Posterior cingulate gyrus (tissue), 11 donors: ENCODE results near the gene NCAPD2.
"Not testable (repeated sequence)": the region's sequence is repeated elsewhere in the genome, so short reads cannot be mapped to it uniquely, and the experiment has no call there.

ENCODE experiments used
- DNase-seq, 10 donors: peaks; one replicate each; pipeline versions ENCODE4 v3.0.0 to v3.0.0-alpha.2; 2020 to 2021; ENCODE audit warnings: mixed read lengths in 3 of 10
- intact Hi-C: fragments of 100-400 bp; cut with DNase I; formaldehyde crosslinking; loops from one replicate; pipeline ENCODE4 v1.15.1; 2023

Gene NCAPD2

GRCh38 chr12:6555018-6555691 lies 61.3 kb downstream of the NCAPD2 start:
- intact Hi-C loops = no loop called here
- peak in 3 of 10 donors; percentile 15 to 88 (median 86) for DNase-seq

DNA sequence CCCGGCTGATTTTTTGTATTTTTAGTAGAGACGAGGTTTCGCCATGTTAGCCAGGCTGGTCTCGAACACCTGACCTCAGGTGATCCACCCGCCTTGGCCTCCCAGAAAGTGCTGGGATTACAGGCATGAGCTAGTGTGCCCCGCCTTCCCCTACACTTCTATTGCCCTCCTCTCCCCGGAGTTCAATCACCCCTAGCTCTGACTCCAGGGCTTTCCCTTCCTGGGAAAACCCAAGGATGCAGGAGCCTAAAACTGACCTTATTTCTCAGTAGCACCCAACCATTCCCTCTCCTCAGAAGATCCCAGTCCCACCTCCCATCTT lies 62.6 kb downstream of the NCAPD2 start:
- intact Hi-C loops = not testable (repeated sequence)

GRCh38 chr12:6556857-6557256 lies 63.0 kb downstream of the NCAPD2 start:
- DNase-seq = peak in 1 of 10 donors; percentile 54
- intact Hi-C loops = no loop called here

More for the DNA sequence above, 62.6 kb downstream of the NCAPD2 start:
- peak in 1 of 10 donors; percentile 55 for DNase-seq

DNA sequence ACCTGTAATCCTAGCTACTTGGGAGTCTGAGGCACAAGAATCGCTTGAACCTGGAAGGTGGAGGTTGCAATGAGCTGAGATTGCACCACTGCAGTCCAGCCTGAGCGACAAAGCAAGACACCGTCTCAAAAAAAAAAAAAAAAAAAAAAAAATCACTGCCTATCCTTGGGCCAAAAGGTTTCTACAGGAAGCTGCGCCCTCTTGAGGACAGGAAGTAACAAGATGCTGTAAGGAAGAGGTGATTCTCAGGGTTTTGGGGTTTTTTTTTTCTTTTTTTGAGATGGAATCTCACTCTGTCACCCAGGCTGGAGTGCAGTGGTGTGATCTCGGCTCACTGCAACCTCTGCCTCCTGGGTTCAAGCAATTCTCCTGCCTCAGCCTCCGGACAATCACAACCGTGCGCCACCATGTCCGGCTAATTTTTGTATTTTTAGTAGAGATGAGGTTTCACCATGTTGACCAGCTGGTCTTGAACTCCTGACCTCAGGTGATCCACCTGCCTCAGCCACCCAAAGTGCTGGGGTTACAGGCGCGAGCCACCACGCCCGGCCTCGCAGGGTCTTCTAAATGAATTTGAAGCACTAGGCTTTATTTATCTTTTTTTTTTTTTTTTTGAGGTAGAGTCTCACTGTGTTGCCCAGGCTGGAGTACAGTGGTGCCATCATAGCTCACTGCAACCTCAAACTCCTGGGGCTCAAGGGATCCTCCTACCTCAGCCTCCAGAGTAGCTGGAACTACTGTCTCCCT lies 64.3 kb downstream of the NCAPD2 start:
- intact Hi-C loops = not testable (repeated sequence)
- DNase-seq = peak in 2 of 10 donors; percentile 41 to 75

DNA sequence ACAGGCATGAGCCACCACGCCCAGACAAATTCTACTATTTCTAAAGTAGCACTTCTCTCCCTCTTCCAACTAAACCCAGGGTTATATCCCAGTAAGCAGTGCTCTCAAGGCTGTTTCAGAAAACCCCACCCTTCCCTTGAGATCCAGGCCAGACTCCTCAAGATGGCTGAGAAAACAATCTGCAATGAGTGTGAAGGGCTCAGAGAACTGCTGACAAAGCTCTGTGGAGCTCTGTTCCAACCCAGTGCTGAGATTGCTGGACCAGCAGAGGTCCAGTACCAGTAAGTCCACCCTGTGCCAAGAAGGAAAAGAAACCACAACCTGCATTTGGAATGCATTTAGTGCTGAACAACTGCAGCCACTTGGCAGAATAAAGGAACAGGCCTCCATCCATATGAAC lies 65.6 kb downstream of the NCAPD2 start:
- peak in 1 of 10 donors; percentile 4 for DNase-seq
- intact Hi-C loops = no loop called here

DNA sequence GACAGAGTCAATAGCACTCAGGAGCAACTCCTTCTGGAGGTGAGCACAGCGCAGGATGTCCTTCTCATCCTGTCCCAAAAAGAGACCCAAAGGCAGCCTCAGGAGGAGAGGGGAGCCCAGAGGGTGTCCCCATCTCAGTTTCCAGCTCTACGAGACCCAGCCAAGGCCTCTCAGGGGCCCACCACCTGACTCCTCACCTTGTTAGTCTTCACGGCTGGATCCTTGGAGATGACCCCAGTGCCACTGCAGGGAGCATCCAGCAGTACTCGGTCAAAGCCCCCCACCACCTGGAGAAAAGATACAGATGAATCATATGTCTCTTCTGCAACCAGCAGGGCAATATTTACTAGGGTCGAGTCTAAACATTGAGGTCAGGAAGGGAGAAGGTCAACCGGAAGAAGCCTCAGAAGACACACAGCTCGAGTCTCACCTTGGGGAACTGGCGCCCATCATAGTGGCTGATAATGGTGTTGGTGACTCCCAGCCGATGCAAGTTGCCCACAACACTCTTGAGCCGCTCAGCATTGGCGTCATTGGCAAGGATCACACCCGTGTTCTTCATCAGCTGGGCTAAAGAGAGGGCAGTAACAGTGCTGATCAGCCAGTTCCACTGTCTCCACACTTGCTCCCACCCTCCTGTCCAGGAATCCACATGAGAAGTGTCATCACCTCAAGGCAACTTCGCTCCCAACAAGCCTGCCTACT lies 66.8 kb downstream of the NCAPD2 start:
- DNase-seq = peak in 2 of 10 donors; percentile 33 to 59
- intact Hi-C loops = no loop called here

DNA sequence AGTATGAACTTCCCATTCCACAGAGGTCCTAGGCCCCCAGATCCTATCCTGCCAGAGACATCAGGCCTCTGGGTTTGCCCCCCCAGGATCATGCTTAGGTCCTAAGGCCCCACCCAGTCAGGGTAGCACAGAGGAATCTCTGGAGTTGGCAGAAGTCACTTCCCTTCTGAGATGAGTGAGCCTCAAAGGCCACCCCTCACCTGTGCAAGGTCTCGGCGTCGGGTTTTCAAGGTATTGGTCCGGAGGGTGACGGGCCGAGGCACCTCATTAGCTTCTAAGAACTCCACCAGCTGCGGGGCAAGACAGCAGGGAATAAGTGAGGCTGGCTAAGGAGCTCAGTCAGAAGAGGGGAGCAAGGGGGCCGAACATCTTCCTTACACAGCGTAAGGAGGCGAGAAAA lies 69.0 kb downstream of the NCAPD2 start:
- DNase-seq = peak in 1 of 10 donors; percentile 67
- intact Hi-C loops = no loop called here

- intact Hi-C loops = no loop called here
- peak in 7 of 10 donors; percentile 53 to 93 (median 66) for DNase-seq
Measured at GRCh38 chr12:6563448-6564050, 69.6 kb downstream of the NCAPD2 start.

DNA sequence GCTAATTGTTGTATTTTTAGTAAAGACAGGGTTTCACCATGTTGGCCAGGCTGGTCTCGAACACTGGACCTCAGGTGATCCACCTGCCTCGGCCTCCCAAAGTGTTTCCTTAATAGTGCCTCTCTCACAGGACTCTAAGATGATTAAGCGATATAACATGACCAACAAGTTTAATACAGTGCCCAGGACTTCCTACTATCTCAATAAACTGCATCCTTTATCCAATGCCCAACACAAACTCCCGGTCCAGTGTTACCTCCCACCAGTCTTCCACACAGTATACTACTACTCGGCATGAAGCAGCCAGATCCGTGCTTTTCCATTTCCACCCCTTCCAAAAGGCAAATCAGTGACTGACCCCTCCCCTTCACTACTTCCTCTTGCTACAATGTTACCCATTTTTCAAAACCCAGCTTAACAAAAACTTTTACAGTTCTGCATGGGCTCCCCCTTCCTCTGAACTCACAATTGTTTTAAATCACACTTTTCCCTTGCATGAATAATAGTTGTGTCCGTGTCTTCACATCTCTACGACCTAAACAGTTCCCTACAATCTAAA lies 73.3 kb downstream of the NCAPD2 start:
- peak in 1 of 10 donors; percentile 24 for DNase-seq
- intact Hi-C loops = no loop called here

GRCh38 chr12:6569312-6569711 lies 75.4 kb downstream of the NCAPD2 start:
- intact Hi-C loops = loop anchor here (2.0 kb wide), 1 partner anchor 37 kb away; the partner anchor contains the start of gene CHD4
- DNase-seq = peak in 2 of 10 donors; percentile 52 to 82

- DNase-seq = peak in 1 of 10 donors; percentile 43
- intact Hi-C loops = loop anchor here (2.0 kb wide), 1 partner anchor 37 kb away; the partner anchor contains the start of gene CHD4
Measured at GRCh38 chr12:6569786-6570185, 75.9 kb downstream of the NCAPD2 start.

DNA sequence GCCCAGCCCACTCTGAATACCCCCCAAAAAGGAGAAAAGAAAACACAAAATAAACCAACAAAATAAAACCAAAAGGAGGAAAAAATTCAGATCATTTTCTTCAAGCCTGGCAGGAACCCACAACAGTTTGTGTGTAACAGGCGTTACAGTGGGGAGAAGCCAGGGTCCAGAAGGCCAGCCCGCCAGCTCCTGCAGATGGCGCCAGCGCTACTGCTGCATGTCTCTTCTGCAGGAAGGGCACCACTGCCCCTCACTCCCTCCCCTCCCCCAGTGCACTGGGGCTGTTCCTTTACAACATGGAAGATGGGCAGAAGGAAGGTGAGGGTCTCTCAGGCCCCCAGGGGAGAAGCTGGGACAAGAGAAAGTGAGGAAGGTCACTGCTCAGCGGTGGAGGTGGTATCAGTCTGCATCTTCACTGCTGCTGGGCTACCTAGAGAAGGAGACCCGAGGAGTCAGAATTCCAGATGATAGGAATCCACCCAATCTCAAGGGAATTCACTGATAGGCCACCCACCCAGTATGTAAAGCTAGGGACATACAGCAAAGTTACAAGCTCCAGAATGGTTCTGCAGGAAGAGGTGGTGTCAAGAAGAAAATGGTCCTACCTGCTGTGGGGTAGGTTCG lies 76.5 kb downstream of the NCAPD2 start:
- intact Hi-C loops = no loop called here
- peak in 3 of 10 donors; percentile 77 to 88 (median 86) for DNase-seq

DNA sequence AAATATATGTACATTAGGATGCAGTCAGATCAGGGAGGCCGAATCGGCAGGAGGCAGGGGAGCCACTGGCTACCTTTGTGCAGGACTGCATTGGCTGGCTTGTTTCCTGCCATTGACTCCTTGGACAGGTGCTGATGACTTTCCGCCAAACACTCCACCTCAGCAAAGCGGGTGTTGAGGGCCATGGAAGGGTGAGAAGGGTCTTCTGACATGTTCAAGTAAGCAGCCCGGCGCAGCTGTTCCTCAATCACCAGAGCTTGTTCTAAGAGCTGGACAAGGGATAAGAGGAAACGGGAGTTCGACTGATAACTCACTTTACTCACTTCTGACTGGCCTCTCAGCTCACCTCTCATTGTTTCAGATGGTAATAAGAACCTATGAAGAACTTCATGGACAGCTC lies 79.1 kb downstream of the NCAPD2 start:
- peak in 1 of 10 donors; percentile 79 for DNase-seq
- intact Hi-C loops = no loop called here

GRCh38 chr12:6574576-6575295 lies 80.8 kb downstream of the NCAPD2 start:
- peak in 1 of 10 donors; percentile 4 for DNase-seq
- intact Hi-C loops = no loop called here

- DNase-seq = no peak
- intact Hi-C loops = no loop called here
Measured at GRCh38 chr12:6575648-6576047, 81.7 kb downstream of the NCAPD2 start.
